ENCODE results near the gene AHCY.
"Not testable (repeated sequence)": the region's sequence is repeated elsewhere in the genome, so short reads cannot be mapped to it uniquely, and the experiment has no call there.

The AHCY gene
- total RNA-seq = 15.7 to 16.7 reads per million in 2 donors

DNA sequence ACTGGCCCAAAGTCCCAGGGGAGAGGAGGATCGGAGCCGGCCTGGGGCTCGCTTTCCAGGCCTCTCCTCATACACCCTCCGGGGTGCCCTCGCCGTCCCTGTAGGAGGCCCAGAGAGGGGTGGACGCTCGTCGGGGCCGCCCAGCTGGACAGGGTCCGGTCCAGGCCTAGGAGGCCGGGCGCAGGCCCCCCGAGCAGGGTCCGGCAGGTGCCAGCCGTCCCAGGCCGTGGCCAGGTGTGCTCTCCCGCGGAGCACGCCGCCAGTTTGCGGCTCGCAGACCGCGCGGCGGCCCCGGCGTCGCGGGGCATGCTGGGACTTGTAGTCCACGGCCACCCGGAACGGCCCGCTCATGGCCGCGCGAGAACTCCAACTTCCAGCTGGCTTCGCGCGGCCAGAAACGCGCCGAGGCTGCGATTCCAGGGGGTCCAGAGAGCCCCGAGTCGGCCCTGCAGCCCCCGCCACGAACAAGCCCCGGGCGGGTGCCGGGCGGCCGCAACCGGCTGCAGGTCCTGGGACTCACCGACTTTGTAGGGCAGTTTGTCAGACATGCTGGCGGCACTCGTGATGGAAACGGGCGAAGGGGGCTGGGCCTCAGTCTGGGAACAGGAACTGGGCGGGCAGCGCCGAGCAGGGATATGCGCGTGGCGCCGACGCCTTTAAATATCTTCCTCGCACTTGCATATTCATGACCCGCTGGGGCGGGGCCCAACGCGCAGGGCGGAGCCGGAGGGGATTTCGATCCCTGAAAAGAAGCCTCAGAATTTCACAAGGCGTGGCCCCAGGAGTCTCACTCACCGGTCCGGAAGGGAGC is at the start of gene AHCY:
Gene AHCY (minus strand): TSS at position 633 of the 811 bp plus-strand sequence. CDS start 85 bp downstream, at position 548.
- DNase-seq = peak; percentile 80

DNA sequence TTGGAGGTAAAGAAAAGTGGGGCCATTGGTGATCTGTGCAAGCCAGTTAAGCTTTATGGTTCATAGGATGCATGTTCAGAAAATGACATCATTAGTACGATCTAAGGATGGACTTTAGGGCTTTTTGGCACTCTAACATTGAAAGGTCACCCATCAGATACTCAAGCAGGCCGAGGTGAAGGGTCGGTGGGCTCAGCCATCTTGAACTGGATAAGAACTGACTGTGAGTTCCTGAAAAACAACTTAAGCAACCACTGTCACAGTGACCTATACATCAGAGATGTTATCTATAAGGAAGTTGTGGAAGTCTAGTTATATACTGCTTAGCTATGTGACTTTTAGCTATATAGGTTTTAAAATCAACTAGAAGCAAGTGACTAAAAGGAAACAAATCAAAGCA is 46.9 kb upstream of the AHCY start:
- no peak for DNase-seq

DNA sequence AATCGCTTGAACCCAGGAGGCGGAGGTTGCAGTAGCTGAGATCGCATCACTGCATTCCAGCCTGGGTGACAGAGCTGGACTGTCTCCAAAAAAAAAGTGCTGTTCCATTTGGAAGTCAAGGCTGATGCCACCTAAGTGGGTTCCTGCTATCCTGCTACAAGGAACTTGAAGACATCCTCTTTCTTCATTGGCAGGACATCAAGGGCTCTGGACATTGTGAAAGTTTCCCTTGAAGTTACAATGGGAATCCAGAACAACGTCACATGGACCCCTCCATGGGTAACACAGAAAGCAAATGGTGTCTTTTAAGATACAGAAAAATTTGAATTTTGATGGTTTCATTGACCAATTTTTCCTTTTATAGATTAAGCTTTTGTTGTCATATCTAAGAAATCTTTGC is 44.4 kb upstream of the AHCY start:
- no peak for DNase-seq

DNA sequence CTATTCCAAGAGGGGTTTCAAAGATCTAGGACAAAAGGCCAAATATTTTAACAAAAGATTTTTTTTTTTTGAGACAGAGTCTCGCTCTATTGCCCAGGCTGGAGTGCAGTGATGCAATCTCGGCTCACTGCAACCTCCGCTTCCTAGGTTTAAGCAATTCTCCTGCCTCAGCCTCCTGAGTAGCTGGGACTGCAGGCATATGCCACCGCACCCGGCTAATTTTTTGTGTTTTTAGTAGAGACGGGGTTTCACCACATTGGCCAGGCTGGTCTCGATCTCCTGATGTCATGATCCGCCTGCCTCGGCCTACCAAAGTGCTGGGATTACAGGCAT is 43.3 kb upstream of the AHCY start:
- DNase-seq = not testable (repeated sequence)

DNA sequence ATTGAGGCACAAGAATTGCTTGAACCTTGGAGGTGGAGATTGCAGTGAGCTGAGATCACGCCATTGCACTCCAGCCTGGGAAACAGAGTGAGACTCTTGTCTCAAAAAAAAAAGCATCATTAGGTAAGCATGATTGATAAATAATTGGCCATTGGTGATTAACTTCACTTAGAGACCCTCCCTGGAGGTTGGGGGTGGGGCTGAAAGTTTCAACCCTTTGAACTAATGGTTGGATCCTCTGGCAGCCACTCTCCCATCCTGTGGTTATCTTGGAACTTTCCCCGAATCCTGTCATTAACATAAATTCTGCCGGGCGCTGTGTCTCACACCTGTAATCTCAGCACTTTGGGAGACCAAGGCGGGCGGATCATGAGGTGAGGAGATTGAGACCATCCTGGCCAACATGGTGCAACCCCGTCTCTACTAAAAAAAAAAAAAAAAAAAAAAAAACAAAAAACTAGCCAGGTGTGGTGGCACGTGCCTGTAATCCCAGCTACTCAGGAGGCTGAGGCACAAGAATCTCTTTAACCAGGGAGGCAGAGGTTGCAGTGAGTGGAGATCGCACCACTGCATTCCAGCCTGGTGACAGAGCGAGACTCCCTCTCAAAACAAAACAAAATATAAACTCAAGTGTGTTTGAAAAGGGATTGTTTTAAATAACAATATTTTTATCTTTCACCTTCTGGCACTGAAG is 42.8 kb upstream of the AHCY start:
- not testable (repeated sequence) for DNase-seq

DNA sequence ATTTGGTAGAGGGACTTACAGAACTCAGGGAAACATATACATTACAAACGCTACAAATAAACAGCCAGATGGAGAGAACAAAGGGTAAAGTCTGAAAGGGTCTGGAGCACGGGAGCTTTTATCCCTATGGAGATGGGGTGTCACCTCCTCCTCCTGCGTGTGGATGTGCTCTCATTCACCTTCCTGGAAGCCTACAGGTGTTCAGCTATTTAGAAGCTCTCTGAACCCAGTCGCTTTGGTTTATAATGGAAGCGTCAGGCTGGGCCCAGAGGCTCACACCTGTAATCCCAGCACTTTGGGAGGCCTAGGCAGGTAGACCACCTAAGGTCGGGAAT is 42.2 kb upstream of the AHCY start:
- no peak for DNase-seq

DNA sequence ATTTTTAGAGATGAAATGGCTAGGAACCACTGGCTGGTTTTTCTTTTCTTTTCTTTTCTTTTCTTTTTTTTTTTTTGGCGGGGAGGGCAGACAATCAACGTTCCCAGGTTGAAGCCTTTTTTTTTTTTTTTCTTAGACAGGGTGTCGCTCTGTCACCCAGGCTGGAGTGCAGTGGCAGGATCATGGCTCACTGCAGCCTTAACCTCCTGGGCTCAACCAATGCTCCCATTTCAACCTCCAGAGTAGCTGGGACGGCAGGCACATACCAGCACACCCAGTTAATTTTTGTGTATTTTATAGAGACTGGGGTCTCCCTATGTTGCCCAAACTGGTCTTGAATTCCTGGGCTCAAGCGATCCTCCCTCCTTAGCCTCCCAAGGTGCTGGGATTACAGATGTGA is 41.1 kb upstream of the AHCY start:
- no peak for DNase-seq

DNA sequence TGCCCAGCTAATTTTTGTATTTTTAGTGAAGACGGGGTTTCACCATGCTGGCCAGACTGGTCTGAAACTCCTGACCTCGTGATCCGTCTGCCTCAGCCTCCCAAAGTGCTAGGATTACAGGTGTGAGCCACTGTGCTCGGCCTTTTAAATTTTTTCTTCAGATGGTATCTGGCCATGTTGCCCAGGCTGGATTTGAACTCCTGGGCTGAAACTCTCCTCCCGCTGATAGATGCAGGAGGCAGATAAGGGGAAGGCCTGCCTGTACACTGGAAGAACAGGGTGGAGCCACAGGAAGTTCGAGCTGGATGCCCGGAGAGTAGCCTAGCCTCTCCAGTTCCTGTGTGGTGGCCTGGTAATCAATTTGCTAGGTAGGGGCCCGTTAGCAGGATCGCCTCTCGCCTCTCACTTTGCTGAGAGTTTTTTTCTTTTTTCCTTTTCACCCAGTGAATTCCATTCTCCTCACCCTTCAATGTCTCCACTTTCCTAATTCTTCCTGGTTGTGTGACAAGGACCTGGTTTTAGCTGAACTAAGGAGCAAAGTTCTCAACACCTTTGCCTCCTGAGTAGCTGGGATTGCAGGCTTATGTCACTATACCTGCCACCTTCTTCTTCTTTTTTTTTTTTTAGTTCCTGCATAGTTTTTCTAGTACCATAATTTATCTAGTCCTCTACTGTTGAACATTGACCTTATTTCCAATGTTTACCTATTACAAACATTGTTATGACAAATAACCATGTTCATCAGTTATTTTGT is 40.5 kb upstream of the AHCY start:
- no peak for DNase-seq

DNA sequence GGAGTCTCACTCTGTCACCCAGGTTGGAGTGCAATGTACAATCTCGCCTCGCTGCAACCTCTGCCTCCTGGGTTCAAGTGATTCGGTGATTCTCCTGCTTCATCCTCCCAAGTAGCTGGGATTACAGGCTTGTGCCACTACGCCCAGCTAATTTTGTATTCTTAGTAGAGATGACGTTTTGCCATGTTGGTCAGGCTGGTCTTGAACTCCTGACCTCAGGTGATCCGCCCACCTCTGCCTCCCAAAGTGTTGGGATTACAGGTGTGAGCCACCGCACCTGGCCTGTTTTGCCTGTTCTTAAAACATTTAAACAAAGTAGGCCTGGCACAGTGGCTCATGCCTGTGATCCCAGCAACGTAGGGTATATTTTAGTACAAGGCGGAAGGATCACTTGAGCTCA is 38.0 kb upstream of the AHCY start:
- not testable (repeated sequence) for DNase-seq

DNA sequence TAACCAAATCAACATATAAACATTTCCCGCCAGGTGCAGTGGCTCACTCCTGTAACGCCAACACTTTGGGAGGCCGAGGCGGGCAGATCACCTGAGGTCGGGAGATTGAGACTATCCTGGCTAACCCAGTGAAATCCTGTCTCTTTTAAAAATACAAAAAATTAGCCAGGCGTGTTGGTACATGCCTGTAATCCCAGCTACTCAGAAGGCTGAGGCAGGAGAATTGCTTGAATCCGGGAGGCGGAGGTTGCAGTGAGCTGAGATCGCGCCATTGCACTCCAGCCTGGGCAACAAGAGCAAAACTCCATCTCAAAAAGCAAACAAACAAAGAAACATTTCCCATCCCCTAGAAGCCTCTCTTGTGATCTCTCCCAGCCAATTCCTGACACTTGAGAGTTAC is 37.6 kb upstream of the AHCY start:
- DNase-seq = not testable (repeated sequence)

DNA sequence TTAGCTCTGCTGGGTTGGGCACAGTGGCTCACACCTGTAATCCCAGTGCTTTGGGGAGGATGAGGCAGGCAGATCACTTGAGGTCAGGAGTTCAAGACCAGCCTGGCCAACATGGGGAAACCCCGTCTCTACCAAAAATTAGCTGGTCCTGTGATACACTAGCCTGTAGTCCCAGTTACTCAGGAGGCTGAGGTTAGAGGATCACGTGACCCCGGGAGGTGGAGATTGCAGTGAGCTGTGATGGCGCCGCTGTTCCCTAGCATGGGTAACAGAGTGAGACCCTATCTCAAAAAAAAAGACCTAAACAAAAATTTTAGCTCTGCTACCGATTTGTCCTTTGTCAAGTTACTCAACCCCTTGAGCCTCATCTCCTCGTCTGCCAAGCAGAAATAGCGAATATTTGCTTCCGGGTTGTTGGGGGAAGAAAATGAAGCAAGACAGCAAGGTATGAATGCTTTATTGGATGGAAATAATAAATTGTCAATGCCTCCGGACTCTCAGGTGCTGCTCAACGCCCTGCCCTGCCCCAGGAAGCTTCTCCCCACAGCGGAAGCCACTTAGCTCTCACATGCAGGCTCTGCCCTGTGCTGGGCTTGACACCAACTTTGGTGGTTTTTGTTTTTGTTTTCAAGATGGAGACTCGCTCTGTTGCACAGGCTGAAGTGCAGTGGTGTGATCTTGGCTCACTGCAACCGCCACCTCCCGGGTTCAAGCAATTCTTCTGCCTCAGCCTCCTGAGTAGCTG is 35.0 kb upstream of the AHCY start:
- DNase-seq = no peak

DNA sequence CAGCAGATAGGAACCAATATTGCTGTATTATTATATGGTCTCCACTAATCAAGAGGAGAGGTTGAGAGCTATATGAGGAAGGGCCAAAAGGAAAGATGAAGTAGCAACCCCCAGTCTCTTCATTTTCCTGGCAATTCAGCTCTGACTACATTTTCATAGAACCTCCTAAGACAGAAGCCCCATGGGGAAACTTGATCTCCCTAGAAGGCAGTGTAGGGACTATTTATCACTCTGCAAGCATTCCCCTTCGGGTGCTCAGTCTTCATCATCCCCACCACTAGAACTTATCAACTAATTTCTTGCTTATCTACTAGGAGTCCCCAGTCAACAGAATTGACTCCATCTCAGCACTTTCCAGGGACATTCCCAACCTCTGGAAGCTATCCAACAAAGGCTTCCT is 34.4 kb upstream of the AHCY start:
- DNase-seq = no peak

DNA sequence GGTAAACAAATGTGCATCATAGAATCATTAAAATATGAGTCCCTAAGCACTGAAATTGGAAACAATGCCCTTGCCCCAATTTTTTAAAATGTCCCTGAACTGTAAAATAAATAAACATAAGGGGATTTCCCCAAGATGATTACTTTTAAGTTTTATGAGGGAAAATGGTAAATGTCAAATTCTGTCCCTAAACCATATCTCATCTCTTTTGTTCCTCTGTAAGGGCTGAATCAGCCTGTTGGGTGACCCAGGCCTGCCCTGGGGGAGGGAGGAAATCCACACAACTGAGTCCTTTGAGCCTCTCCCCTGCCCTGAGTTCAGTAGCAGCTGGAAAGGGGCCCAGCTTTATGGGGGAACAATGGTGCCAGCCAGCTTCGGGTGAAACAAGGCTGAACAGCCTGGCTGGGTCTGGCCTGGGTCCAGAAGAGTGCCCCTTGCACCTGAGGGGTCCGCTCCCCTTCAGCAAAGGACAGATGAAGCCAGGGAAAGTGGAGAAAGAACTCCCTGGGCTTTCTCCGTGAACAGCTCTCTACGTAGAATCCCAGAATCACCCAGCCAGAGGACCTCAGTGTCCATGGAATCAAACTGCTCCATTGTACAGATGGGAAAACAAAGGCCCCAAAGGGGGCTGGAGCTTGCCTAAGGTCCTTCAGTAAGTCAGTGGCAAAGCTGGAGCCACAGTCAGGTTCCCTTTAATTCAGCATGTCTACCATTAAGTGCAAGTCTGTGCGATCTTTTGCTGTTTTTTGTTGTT is 31.7 kb upstream of the AHCY start:
- no peak for DNase-seq

DNA sequence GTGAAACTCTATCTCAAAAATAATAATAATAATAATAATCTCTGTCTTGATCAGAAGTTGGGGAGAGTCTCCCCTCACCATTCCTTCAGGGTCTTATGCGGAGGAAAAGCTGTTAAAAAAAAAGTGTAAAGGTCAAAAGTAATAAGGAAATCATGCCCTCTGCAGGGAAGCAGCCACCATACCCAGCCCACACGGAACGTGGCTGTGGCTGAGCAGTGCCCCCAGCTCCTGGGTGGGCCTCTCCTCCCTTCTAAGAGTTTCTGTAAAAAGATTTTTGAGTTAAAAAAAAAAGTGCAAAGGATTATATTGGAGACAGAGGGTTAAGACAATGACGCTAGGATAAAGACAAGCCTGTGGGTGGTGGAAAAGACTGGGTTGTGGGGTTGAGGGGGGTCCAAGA is 30.6 kb upstream of the AHCY start:
- DNase-seq = no peak

DNA sequence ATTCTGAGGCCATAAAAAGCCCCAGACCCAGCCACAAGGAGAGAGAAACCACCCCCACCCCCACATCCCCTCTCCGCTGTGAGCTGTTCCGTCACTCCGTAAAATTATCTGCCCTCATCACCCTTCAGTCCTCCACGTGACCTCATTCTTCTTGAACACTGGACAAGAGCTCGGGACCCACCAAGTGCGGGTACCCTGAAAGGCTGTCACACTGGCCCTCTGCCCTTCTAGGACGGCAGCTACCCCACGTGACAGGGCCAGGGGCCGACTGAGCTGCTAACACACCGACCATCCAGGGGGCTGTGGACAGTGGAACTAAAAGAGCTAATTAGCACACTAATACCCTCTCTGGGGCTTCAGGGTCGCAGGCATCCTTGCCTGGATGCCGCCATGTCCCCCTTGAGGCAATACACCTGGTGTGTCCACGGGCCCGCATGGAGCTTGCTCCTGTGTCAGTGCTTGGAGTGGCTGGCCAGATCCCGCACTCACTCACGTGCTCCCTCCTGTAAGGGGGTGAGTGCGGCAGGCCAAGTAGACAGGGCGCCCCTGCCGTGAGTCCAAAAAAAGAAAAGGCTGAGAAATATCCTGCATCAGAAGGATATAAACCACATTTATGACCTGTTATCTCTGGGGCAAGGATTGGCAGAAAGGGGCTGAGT is 29.2 kb upstream of the AHCY start:
- no peak for DNase-seq

DNA sequence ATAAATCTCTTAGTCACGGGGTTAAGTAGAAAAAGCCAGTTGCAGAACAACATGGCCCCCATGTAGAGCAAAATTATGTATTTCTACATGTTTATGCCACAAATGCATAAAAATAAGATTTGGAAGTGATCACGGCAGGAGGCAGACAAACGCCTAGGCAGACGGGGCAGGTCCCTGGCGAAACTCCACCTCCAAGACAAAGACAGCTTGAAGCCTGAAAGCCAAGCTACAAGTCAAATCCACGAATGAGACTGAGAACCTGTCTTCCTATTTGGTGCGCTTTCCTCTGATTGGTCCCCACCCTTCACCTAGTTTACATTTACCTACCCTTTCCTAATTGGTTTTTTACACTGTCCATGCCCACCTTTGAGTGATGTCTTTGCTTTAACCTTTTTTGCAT is 28.7 kb upstream of the AHCY start:
- DNase-seq = no peak

DNA sequence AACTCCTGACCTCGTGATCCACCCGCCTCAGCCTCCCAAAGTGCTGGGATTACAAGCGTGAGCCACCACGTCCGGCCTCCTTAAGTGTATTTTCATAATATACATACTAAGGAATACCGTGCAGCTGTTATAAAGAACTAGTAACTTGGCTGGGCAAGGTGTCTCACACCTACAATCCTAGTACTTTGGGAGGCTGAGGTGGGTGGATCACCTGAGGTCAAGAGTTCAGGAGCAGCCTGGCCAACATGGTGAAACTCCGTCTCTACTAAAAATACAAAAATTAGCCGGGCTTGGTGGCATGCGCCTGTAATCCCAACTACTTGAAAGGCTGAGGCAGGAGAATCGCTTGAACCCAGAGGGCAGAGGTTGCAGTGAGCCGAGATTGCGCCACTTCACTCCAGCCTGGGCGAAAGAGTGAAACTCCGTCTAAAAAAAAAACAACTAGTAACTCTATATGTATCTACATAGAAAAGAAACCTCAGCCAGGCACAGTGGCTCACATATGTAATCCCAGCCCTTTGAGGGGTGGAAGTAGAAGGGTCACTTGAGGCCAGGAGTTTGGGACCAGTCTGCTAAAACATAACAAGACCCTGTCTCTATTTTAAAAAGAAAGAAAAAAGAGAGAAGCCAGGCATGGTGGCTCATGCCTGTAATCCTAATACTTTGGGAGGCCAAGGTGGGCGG is 27.8 kb upstream of the AHCY start:
- not testable (repeated sequence) for DNase-seq

DNA sequence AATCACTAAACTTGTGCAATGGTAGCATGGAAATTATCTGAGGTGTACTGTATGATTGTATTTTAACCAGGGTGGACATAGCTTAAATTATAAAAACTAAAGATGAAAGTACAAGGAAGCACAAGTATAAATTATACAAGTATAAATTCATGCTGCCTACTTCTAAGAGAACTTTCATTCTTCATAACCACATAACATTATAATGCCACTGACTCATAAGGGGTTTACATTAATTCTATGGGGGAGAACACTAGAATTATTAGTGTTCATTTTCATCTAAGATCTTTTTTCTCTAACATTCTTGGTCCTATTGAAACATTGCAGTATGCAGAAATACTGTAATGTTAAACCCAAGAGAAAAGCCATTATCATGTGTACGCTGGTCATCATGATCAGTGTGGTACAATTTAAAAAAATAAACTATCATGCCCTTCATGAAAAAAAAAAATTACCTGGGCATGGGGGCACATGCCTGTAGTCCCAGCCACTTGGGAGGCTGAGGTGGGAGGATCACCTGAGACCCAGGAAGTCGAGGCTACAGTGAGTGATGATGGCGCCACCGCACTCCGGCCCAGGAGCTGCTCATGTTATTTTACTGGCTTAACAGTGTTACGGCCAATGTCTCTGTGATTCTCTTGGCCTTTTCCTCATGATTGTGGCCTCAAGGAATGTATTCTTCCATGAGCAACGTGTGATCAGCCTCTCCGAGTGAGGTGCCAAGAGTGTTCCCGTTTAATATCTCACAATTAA is 25.9 kb upstream of the AHCY start:
- no peak for DNase-seq

DNA sequence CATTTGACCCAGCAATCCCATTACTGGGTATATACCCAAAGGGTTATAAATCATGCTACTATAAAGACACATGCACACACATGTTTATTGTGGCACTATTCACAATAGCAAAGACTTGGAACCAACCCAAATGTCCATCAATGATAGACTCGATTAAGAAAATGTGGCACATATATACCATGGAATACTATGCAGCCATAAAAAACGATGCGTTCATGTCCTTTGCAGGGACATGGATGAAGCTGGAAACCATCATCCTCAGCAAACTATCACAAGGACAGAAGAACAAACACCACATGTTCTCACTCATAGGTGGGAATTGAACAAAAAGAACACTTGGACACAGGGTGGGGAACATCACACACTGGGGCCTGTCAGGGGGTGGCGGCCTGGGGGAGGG is 25.1 kb upstream of the AHCY start:
- DNase-seq = not testable (repeated sequence)

DNA sequence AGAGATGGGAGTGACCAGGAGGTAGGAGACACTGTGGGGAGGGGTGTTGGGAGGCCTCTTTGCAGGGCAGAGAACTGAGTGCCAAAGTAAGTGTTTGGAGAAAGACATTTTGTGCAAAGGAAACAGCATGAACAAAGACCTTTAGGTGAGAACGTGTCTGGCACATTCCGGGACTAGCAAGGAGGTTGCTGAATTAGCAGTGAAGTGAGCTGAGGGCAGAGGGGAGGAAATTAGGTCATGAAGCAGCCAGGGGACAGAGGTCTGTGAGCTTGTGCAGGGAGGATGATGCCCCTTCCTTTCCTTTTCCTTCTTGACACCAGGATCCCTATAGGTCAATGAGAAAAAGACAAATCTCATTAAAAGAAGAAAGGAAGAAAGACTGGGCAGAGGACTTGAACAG is 21.4 kb upstream of the AHCY start:
- no peak for DNase-seq

All from activated gamma-delta T cell (primary cell).